Lower leg skin (tissue), 3 donors: Measurements from ENCODE around the gene OBP2A.

ENCODE experiments used
- CTCF ChIP-seq, 3 donors: fragments of 450-650 bp; IDR thresholded peaks; one replicate each; pipeline ENCODE4 v1.5.1; 2016; ENCODE audit warnings: antibody characterized with exemption in 3 of 3, mild to moderate bottlenecking in 3 of 3, moderate library complexity in 2 of 3
- POLR2A ChIP-seq, 2 donors: fragments of 450-650 bp; IDR thresholded peaks; one replicate each; pipeline ENCODE4 v1.6.1; 2016 to 2017; ENCODE audit warnings: antibody characterized with exemption in 2 of 2, mild to moderate bottlenecking in 1 of 2, moderate library complexity in 1 of 2

- TF ChIP-seq CTCF (IDR thresholded peaks at IDR 0.05) (no peak), POLR2A (IDR thresholded peaks at IDR 0.05) (no peak)
Observed at GRCh38 chr9:135513351-135513846, 32.5 kb upstream of the OBP2A start.
